Measurements from ENCODE around the gene ATP1A2.

Gene ATP1A2

DNA sequence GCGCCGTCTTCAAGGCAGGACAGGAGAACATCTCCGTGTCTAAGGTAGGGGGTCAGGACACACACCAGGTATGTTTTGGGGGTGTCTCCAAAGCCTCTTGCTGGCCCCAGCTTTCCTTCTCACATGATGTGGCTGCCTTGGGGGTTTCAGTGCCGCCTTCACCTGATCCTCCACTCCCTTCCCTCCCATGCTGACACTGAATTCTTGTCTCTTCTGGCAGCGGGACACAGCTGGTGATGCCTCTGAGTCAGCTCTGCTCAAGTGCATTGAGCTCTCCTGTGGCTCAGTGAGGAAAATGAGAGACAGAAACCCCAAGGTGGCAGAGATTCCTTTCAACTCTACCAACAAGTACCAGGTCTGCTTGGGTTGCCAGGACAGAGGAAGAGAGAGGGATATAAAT lies 13.5 kb downstream of the ATP1A2 start:
- Histone ChIP-seq H3K36me3 (ENCODE audit: low read length) (no peaks in the 10 kb centered on the region), H3K9me2 (replicated peaks; ENCODE audit: insufficient read depth, low read length) (no peaks in the 10 kb centered on the region), H4K20me1 (ENCODE audit: low read depth, low read length) (no peaks in the 10 kb centered on the region), H3F3A (ENCODE audit: insufficient read depth) (no peaks in the 10 kb centered on the region), H3K4me2 (ENCODE audit: low read depth, low read length, poor library complexity, severe bottlenecking) (no peak overlapping the region), H3K9ac (ENCODE audit: low read length) (no peak overlapping the region), H2AFZ (ENCODE audit: low read depth, low read length, severe bottlenecking) (no peak overlapping the region), H3K79me2 (ENCODE audit: insufficient read depth, low read length) (no peaks in the 10 kb centered on the region), H3K27ac (ENCODE audit: low read depth, low read length) (no peak overlapping the region), H3K4me3 (ENCODE audit: insufficient read depth, low read length, poor library complexity, severe bottlenecking) (no peak overlapping the region), H3K27me3 (ENCODE audit: low read length) (no peaks in the 10 kb centered on the region), H3K9me3 (ENCODE audit: insufficient read depth, low read length) (no peaks in the 10 kb centered on the region)
- no peak for TF ChIP-seq EZH2phosphoT487 (conservative IDR thresholded peaks at IDR 0.05; ENCODE audit: low read length)
- TF ChIP-seq, protein P1, sequence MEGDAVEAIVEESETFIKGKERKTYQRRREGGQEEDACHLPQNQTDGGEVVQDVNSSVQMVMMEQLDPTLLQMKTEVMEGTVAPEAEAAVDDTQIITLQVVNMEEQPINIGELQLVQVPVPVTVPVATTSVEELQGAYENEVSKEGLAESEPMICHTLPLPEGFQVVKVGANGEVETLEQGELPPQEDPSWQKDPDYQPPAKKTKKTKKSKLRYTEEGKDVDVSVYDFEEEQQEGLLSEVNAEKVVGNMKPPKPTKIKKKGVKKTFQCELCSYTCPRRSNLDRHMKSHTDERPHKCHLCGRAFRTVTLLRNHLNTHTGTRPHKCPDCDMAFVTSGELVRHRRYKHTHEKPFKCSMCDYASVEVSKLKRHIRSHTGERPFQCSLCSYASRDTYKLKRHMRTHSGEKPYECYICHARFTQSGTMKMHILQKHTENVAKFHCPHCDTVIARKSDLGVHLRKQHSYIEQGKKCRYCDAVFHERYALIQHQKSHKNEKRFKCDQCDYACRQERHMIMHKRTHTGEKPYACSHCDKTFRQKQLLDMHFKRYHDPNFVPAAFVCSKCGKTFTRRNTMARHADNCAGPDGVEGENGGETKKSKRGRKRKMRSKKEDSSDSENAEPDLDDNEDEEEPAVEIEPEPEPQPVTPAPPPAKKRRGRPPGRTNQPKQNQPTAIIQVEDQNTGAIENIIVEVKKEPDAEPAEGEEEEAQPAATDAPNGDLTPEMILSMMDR (IDR thresholded peaks at IDR 0.05; ENCODE audit: insufficient read depth, low read length, poor library complexity, severe bottlenecking) = no peak

DNA sequence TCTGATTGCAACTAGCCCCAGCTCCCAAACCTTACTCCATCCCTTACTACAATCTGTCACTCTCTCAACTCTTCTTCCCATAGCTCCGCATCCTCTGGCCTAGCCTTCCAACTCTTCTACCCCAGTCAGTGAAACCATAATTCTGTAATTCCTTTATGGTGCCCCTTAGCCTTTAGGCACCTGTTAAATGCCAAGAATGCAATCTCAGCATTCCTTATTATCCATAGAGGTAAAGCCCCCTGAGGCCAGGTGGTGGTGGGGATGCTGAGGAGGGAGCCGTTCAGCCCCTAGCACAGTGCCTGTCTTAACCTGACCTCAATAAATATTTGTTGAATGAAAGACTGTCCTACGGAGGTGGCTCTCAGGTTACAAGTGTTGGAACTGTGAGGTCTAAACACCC lies 14.0 kb downstream of the ATP1A2 start:
- Histone ChIP-seq H3K4me3 (ENCODE audit: insufficient read depth, low read length, poor library complexity, severe bottlenecking) (no peak overlapping the region), H3F3A (ENCODE audit: insufficient read depth) (no peaks in the 10 kb centered on the region), H4K20me1 (ENCODE audit: low read depth, low read length) (no peaks in the 10 kb centered on the region), H3K36me3 (ENCODE audit: low read length) (no peaks in the 10 kb centered on the region), H3K9me2 (replicated peaks; ENCODE audit: insufficient read depth, low read length) (no peaks in the 10 kb centered on the region), H3K4me2 (ENCODE audit: low read depth, low read length, poor library complexity, severe bottlenecking) (no peak overlapping the region), H3K27ac (ENCODE audit: low read depth, low read length) (no peak overlapping the region), H3K27me3 (ENCODE audit: low read length) (no peaks in the 10 kb centered on the region), H2AFZ (ENCODE audit: low read depth, low read length, severe bottlenecking) (no peak overlapping the region), H3K9ac (ENCODE audit: low read length) (no peak overlapping the region), H3K9me3 (ENCODE audit: insufficient read depth, low read length) (no peaks in the 10 kb centered on the region), H3K79me2 (ENCODE audit: insufficient read depth, low read length) (no peaks in the 10 kb centered on the region)
- TF ChIP-seq, protein P1 (IDR thresholded peaks at IDR 0.05; ENCODE audit: insufficient read depth, low read length, poor library complexity, severe bottlenecking) = no peak
- TF ChIP-seq EZH2phosphoT487 (conservative IDR thresholded peaks at IDR 0.05; ENCODE audit: low read length) = no peak

DNA sequence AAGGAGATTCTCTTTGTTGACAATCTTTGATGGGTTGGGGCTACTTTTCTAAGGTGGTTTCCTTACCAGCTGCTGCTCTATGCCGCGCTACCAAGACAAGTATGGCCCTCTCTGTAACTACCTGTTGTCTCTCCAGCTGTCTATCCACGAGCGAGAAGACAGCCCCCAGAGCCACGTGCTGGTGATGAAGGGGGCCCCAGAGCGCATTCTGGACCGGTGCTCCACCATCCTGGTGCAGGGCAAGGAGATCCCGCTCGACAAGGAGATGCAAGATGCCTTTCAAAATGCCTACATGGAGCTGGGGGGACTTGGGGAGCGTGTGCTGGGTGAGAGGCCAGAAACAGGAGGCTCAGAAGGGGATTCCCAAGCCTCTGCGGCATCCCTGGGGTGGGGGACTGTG lies 14.4 kb downstream of the ATP1A2 start:
- no peaks in the 10 kb centered on the region for H3F3A ChIP-seq (ENCODE audit: insufficient read depth)
- H3K27ac ChIP-seq (ENCODE audit: low read depth, low read length) = no peak overlapping the region
- no peaks in the 10 kb centered on the region for H3K36me3 ChIP-seq (ENCODE audit: low read length)
- no peaks in the 10 kb centered on the region for H3K9me2 ChIP-seq (replicated peaks; ENCODE audit: insufficient read depth, low read length)
- no peaks in the 10 kb centered on the region for H3K27me3 ChIP-seq (ENCODE audit: low read length)
- no peak overlapping the region for H3K4me3 ChIP-seq (ENCODE audit: insufficient read depth, low read length, poor library complexity, severe bottlenecking)
- no peak for TF ChIP-seq EZH2phosphoT487 (conservative IDR thresholded peaks at IDR 0.05; ENCODE audit: low read length)
- TF ChIP-seq, protein P1 (IDR thresholded peaks at IDR 0.05; ENCODE audit: insufficient read depth, low read length, poor library complexity, severe bottlenecking) = no peak
- no peak overlapping the region for H3K4me2 ChIP-seq (ENCODE audit: low read depth, low read length, poor library complexity, severe bottlenecking)
- H3K9ac ChIP-seq (ENCODE audit: low read length) = no peak overlapping the region
- no peak overlapping the region for H2AFZ ChIP-seq (ENCODE audit: low read depth, low read length, severe bottlenecking)
- H3K79me2 ChIP-seq (ENCODE audit: insufficient read depth, low read length) = no peaks in the 10 kb centered on the region
- H4K20me1 ChIP-seq (ENCODE audit: low read depth, low read length) = no peaks in the 10 kb centered on the region
- no peaks in the 10 kb centered on the region for H3K9me3 ChIP-seq (ENCODE audit: insufficient read depth, low read length)

All from SU-DHL-6 (cell line).